RWPE1 (cell line): ENCODE data around the gene C9orf78.
"Not testable (repeated sequence)": the region's sequence is repeated elsewhere in the genome, so short reads cannot be mapped to it uniquely, and the experiment has no call there.

Source experiments
- CTCF ChIA-PET: fragments of 350-600 bp; sonication (Branson Sonifier 250); formaldehyde crosslinking; extraction: SDS; loops from one replicate; lab custom pipeline; 2021; lab: Yijun Ruan, JAX
- POLR2A ChIA-PET: fragments of 400-600 bp; formaldehyde crosslinking; extraction: SDS; loops from one replicate; lab custom pipeline; 2020; ENCODE audit warnings: antibody characterized with exemption; ENCODE audit not compliant: low non-redundant PET; lab: Yijun Ruan, JAX
- DNase-seq: peaks from one replicate; pipeline ENCODE4 v3.0.0; 2012; ENCODE audit warnings: low spot score
- H3K27ac ChIP-seq: fragments of 450-650 bp; 2 replicates; pipeline ENCODE4 v1.5.1; 2017
- CTCF ChIP-seq: fragments of 450-650 bp; conservative IDR thresholded peaks from 2 replicates; pipeline ENCODE4 v1.5.1; 2017; ENCODE audit warnings: low read depth, mild to moderate bottlenecking

C9orf78 gene

GRCh38 chr9:129794549-129794948 is 40.5 kb downstream of the C9orf78 start:
- DNase-seq: no peak
- no peak for TF ChIP-seq CTCF
- CTCF ChIA-PET: interaction anchor here (0.6 to 0.7 kb wide), 2 partner anchors 70 to 152 kb away, joined by 4 read pairs; no protein-coding TSS in a partner anchor
- POLR2A ChIA-PET: no interaction called here
- no peak overlapping the region for H3K27ac ChIP-seq

GRCh38 chr9:129786481-129786880 is 48.6 kb downstream of the C9orf78 start:
- CTCF ChIA-PET: interaction anchor here (0.6 to 6.5 kb wide), 4 partner anchors 28 to 60 kb away, joined by 4 to 93 read pairs (median 5); no protein-coding TSS in a partner anchor

GRCh38 chr9:129785866-129786265 is 49.2 kb downstream of the C9orf78 start:
- POLR2A ChIA-PET: interaction anchor here (0.5 kb wide), 1 partner anchor 52 kb away, joined by 5 read pairs; no protein-coding TSS in a partner anchor
- H3K27ac ChIP-seq: no peak overlapping the region
- no peak for DNase-seq
- CTCF ChIA-PET: interaction anchor here (0.6 to 6.5 kb wide), 4 partner anchors 29 to 61 kb away, joined by 4 to 93 read pairs (median 5); no protein-coding TSS in a partner anchor
- no peak for TF ChIP-seq CTCF

More at GRCh38 chr9:129786481-129786880, 48.6 kb downstream of the C9orf78 start:
- TF ChIP-seq CTCF: no peak
- no peak for DNase-seq
- POLR2A ChIA-PET: no interaction called here
- H3K27ac ChIP-seq: no peak overlapping the region

GRCh38 chr9:129784970-129785369 is 50.1 kb downstream of the C9orf78 start:
- CTCF ChIA-PET: interaction anchor here (0.6 to 6.5 kb wide), 4 partner anchors 27 to 66 kb away, joined by 3 to 93 read pairs (median 4); no protein-coding TSS in a partner anchor
- DNase-seq, POLR2A ChIA-PET, H3K27ac ChIP-seq: not testable (repeated sequence)

- CTCF ChIA-PET: interaction anchor here (0.5 to 6.5 kb wide), 13 partner anchors 8 to 874 kb away, joined by 3 to 93 read pairs (median 4); no protein-coding TSS in a partner anchor
- peak; percentile 97 for DNase-seq
- POLR2A ChIA-PET: no interaction called here
- TF ChIP-seq CTCF: peak; percentile 99
- H3K27ac ChIP-seq: no peak overlapping the region
Observed at GRCh38 chr9:129783516-129784361, 51.3 kb downstream of the C9orf78 start.

GRCh38 chr9:129781981-129782380 is 53.1 kb downstream of the C9orf78 start:
- H3K27ac ChIP-seq: no peak overlapping the region
- CTCF ChIA-PET: interaction anchor here (0.6 to 6.5 kb wide), 6 partner anchors 8 to 108 kb away, joined by 3 to 93 read pairs (median 4); no protein-coding TSS in a partner anchor
- POLR2A ChIA-PET: no interaction called here
- DNase-seq: no peak
- TF ChIP-seq CTCF: no peak
